ENCODE data around the gene STRADA.
A peak's percentile ranks its signal among the peaks of the same experiment; 100 is the strongest.

STRADA gene

DNA sequence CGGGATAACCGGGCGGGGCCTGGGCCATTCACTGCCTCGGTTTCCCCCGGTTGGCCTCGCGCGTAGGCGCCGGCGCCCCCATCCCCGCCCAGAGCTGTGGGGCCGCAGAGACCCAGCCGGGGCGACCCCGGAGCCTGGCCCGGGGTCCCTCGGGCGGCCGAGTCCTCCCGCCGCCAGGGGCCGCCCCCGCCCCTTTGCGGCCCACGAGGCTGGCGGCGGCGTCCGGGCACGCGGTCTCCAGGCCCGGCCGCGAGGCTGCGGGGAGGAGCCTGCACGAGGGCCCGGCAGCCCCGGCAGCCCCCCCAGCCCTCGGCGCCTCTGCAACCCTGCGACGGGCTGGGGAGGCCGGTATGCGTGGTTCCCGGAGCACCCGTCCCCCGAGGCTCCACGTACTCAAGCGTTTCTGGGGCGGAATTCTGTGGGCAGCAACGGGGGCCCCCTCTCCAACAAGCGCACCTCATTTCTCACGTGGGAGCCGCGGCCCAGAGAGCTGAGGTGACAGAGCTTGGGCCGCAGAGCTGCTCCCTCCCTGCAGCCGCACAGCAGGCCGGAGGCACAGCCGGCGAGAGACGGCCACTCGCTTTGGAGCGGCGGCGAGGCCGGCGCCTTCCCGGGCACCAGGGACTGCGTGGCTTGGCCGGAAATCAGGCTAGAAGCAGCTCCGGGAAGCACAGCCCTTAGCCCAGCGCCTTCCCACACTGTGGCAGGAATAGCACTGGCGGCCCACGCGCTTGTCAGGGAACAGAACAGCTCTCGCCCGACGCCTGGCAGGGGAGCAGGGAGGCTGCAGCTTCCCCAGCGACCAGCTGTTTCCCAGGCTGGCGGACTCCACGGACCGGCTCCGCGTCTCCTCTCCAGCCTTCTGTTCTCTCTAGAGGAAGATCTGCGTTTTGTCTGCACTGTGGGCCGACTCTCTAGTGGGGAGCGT, 40.8 kb downstream of the STRADA start:
- peak; percentile 31 for DNase-seq

- DNase-seq, result peak; percentile 70
These were observed 41.7 kb downstream of the STRADA start, which contains the start of gene LIMD2 for GRCh38 chr17:63699638-63700527. Gene LIMD2 (minus strand): TSS chr17:63700125. CDS start chr17:63699298, 827 bp downstream.

- peak; percentile 76 for DNase-seq
These were observed 42.5 kb downstream of the STRADA start for GRCh38 chr17:63698886-63699637.

DNA sequence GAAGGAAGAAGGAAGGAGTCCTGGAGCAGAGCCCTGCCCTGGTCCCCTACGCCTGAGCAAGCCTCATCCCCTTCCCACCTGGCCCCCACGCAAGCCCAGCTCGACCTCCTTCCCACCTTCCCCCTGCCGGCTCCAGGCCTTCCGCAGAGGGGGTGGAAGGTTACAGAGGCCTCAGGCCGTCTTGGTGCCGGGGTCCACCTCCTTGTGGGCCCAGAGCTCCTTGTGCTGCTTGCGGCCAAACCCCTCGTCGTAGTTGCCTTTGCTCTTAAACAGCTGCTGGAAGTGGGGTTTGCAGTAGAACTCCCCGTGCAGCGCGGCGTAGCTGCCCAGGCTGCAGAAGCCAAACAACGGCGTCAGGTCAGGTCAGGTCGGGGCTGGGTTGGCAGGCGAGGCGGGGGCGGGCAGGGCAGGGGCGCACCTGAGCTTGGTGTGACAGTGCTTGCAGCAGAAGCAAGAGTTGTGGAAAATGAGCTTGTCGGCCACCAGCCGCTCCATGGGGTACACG, 43.2 kb downstream of the STRADA start:
- no peak for DNase-seq

DNA sequence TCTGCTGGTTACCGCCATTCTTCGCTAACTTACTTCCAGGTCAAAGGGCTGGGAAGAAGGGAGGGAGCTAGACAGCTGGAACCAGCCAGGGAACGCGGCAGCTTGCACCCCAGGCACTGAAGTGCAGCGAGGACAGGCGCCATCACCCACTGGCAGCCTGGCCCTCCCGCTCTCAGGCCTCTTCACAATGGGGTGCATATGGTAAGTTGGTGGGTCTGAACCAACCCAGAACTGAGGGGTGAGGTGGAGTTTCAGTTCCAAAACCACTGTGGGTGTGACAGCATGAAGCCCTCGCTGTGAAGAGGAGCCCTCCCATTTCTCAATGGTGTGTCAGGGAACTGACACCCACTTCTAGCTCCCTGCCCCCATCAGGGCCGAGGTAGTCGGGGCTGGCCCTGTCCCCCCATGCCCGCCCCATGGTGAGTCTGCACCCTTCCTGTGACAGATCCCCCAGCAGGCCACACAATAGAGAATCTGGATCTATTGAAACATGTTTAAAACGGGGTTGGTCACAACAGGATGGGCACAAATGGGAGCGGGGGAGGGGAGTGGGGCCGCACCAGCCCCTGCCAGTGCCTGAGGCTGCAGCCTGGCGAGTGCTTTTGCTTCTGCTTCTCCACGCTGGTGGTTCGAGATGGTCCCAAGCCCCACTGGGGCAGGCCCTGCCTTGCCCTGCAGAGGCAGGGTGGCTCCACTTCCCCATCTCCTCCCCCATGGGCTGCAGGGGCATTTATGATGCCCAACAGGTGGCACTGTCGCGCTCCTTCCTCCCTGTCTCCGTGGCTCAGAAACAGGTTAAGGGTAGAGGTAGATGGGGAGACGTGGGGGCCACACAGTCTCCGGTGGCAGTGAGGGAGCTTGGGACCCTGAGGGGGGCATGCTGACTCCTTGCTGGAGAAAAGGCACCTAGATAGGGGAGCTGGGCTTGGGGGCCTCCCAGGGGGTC, 44.0 kb downstream of the STRADA start:
- DNase-seq, result peak; percentile 79

GRCh38 chr17:63696381-63696961, 45.1 kb downstream of the STRADA start:
- DNase-seq, result no peak

DNA sequence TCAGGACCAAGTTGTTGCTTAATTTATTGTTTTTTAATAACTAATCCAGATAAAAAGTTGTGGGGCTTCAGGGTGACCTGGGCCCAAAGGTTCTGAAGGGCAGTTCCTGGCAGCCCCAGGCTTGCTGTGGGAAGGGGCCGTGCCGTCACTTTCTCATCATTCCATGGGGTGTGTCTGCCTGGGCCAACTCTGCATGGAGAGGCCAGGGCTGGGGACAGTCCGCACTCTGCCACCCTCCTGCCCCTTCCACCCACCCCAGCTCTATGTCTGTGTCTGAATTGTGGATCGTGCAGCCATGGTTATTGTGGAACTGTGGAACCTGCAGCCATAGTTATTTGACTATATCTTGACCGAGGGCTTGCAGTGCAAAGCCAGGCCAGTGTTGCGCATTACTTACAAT, 45.7 kb downstream of the STRADA start:
- DNase-seq, result no peak

- no peak for DNase-seq
These were observed 46.4 kb downstream of the STRADA start for GRCh38 chr17:63694950-63695773.

GRCh38 chr17:63694229-63694949, 47.2 kb downstream of the STRADA start:
- DNase-seq, result no peak

GRCh38 chr17:63693411-63694113, 48.0 kb downstream of the STRADA start:
- DNase-seq, result no peak

- no peak for DNase-seq
These were observed 49.3 kb downstream of the STRADA start for GRCh38 chr17:63692195-63692816.

DNA sequence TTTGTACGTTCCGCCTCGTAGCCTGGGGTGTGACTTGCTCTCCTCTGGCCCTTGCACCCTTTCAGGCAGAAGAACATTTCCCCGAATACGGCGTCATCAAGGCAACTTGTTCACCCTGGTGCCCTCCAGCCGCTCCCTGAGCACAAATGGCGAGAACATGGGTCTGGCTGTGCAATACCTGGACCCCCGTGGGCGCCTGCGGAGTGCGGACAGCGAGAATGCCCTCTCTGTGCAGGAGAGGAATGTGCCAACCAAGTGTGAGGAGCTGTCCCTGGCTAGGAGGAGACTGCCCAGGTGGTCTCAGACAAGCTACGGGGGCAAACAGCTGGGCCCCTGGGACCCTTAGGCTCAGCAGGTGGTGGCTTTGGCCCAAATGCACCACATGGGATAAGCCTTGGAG, 52.1 kb downstream of the STRADA start:
- DNase-seq, result no peak

DNA sequence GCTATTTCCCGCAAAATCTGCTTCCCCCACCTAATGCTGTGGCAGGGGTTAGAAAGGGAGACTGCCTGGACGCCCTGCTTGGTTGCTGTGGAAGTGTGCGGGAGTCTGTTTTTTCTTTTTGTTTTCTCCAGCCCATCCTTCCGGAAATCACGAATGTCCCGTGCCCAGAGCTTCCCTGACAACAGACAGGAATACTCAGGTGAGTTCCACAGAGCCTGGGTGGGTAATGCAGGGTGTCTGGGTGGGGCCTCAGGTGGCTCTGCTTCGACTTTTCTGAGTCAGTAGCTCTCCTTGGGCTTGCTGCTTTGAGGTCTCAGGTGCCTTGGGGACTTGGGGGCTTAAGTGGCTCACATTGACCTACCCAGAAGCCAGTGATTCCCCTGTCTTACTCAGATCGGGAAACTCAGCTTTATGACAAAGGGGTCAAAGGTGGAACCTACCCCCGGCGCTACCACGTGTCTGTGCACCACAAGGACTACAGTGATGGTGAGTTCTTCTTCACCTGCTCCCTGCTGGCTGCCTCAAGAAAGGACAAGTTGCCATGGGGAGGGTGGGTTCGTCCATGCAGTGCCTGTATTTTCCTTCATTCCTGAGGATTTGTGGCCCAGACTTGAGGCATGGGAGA, 53.1 kb downstream of the STRADA start:
- DNase-seq, result no peak

- DNase-seq, result no peak
These were observed 55.4 kb downstream of the STRADA start for GRCh38 chr17:63686138-63686685.

GRCh38 chr17:63685578-63685977, 56.0 kb downstream of the STRADA start:
- DNase-seq, result no peak

GRCh38 chr17:63685041-63685440, 56.6 kb downstream of the STRADA start:
- DNase-seq, result no peak

- DNase-seq, result no peak
These were observed 58.6 kb downstream of the STRADA start for GRCh38 chr17:63682981-63683380.

Measured in effector CD8-positive, alpha-beta T cell (primary cell).